Stimulated activated CD8-positive, alpha-beta memory T cell treated with anti-CD3 and anti-CD28 coated beads, Interleukin-15, amount 100 ng/mL, for 24 hours (primary cell): Measurements from ENCODE around the gene NXPH1.

Experiments
- DNase-seq: peaks from one replicate; pipeline ENCODE4 v3.0.0-alpha.2; 2020; ENCODE audit warnings: low read depth

The NXPH1 gene

GRCh38 chr7:8507566-8507965, 74.2 kb downstream of the NXPH1 start:
- DNase-seq = no peak

GRCh38 chr7:8509621-8510020, 76.2 kb downstream of the NXPH1 start:
- DNase-seq = no peak

GRCh38 chr7:8511855-8512254, 78.4 kb downstream of the NXPH1 start:
- no peak for DNase-seq

- DNase-seq = no peak
Observed at GRCh38 chr7:8514781-8515519, 81.5 kb downstream of the NXPH1 start.

GRCh38 chr7:8515640-8516185, 82.3 kb downstream of the NXPH1 start:
- DNase-seq = no peak

GRCh38 chr7:8516976-8517375, 83.6 kb downstream of the NXPH1 start:
- DNase-seq = no peak

GRCh38 chr7:8528311-8528710, 94.9 kb downstream of the NXPH1 start:
- no peak for DNase-seq

GRCh38 chr7:8531991-8532515, 98.6 kb downstream of the NXPH1 start:
- DNase-seq = no peak

GRCh38 chr7:8536431-8536830, 103.0 kb downstream of the NXPH1 start:
- DNase-seq = no peak

- DNase-seq = no peak
Observed at GRCh38 chr7:8549046-8549445, 115.6 kb downstream of the NXPH1 start.

- DNase-seq = no peak
Observed at GRCh38 chr7:8560501-8560900, 127.1 kb downstream of the NXPH1 start.

GRCh38 chr7:8561449-8561848, 128.0 kb downstream of the NXPH1 start:
- DNase-seq = no peak

GRCh38 chr7:8564281-8564680, 130.9 kb downstream of the NXPH1 start:
- no peak for DNase-seq

- DNase-seq = no peak
Observed at GRCh38 chr7:8566016-8566415, 132.6 kb downstream of the NXPH1 start.

- no peak for DNase-seq
Observed at GRCh38 chr7:8567626-8568025, 134.2 kb downstream of the NXPH1 start.

GRCh38 chr7:8579661-8580194, 146.3 kb downstream of the NXPH1 start:
- no peak for DNase-seq

GRCh38 chr7:8581842-8582241, 148.4 kb downstream of the NXPH1 start:
- DNase-seq = no peak

- no peak for DNase-seq
Observed at GRCh38 chr7:8582728-8583127, 149.3 kb downstream of the NXPH1 start.

- no peak for DNase-seq
Observed at GRCh38 chr7:8585591-8585990, 152.2 kb downstream of the NXPH1 start.

- DNase-seq = no peak
Observed at GRCh38 chr7:8590225-8590624, 156.8 kb downstream of the NXPH1 start.

GRCh38 chr7:8590791-8591190, 157.4 kb downstream of the NXPH1 start:
- DNase-seq = no peak

- DNase-seq = no peak
Observed at GRCh38 chr7:8591289-8591688, 157.9 kb downstream of the NXPH1 start.

GRCh38 chr7:8592167-8592566, 158.8 kb downstream of the NXPH1 start:
- no peak for DNase-seq

GRCh38 chr7:8594115-8594514, 160.7 kb downstream of the NXPH1 start:
- no peak for DNase-seq
